ENCODE measurements around the gene TMEM129.

Gene TMEM129

GRCh38 chr4:1756893-1757779, 36.0 kb upstream of the TMEM129 start:
- H3K27me3 ChIP-seq (ENCODE audit: insufficient read depth, low read length), result no peaks in the 10 kb centered on the region
- WGBS, result 87% methylated on average over 19 of the region's 20 CpGs
- no peaks in the 10 kb centered on the region for H3K9me3 ChIP-seq (ENCODE audit: insufficient read depth, low read depth, low read length)
- H3K36me3 ChIP-seq (ENCODE audit: insufficient read depth, low read length), result no peaks in the 10 kb centered on the region
- no peak overlapping the region for H3K27ac ChIP-seq (ENCODE audit: low read depth, low read length)
- no peak overlapping the region for H3K9ac ChIP-seq (ENCODE audit: low read depth, low read length)
- H3K4me3 ChIP-seq (ENCODE audit: low read length), result no peak overlapping the region
- peaks cover 3% of the 10 kb centered on the region; the same call in 1 of the 2 replicates for H3K4me1 ChIP-seq (ENCODE audit: insufficient read depth, low read length)

GRCh38 chr4:1756079-1756478, 35.0 kb upstream of the TMEM129 start:
- WGBS, result 86% methylated on average over 18 of the region's 18 CpGs
- Histone ChIP-seq H3K4me1 (ENCODE audit: insufficient read depth, low read length) (peaks cover 4% of the 10 kb centered on the region; the same call in 1 of the 2 replicates), H3K9ac (ENCODE audit: low read depth, low read length) (no peak overlapping the region), H3K9me3 (ENCODE audit: insufficient read depth, low read depth, low read length) (no peaks in the 10 kb centered on the region), H3K27me3 (ENCODE audit: insufficient read depth, low read length) (no peaks in the 10 kb centered on the region), H3K27ac (ENCODE audit: low read depth, low read length) (no peak overlapping the region), H3K36me3 (ENCODE audit: insufficient read depth, low read length) (no peaks in the 10 kb centered on the region), H3K4me3 (ENCODE audit: low read length) (no peak overlapping the region)

- no peak overlapping the region for H3K27ac ChIP-seq (ENCODE audit: low read depth, low read length)
- H3K36me3 ChIP-seq (ENCODE audit: insufficient read depth, low read length), result no peaks in the 10 kb centered on the region
- H3K4me3 ChIP-seq (ENCODE audit: low read length), result no peak overlapping the region
- H3K27me3 ChIP-seq (ENCODE audit: insufficient read depth, low read length), result no peaks in the 10 kb centered on the region
- H3K9me3 ChIP-seq (ENCODE audit: insufficient read depth, low read depth, low read length), result no peaks in the 10 kb centered on the region
- H3K4me1 ChIP-seq (ENCODE audit: insufficient read depth, low read length), result peaks cover 4% of the 10 kb centered on the region; the same call in 1 of the 2 replicates
- WGBS, result 93% methylated on average over 17 of the region's 17 CpGs
- no peak overlapping the region for H3K9ac ChIP-seq (ENCODE audit: low read depth, low read length)
These were observed 34.2 kb upstream of the TMEM129 start for GRCh38 chr4:1755297-1755696.

GRCh38 chr4:1754336-1754735, 33.2 kb upstream of the TMEM129 start:
- peaks cover 4% of the 10 kb centered on the region; the same call in 1 of the 2 replicates for H3K4me1 ChIP-seq (ENCODE audit: insufficient read depth, low read length)
- H3K4me3 ChIP-seq (ENCODE audit: low read length), result no peak overlapping the region
- no peaks in the 10 kb centered on the region for H3K36me3 ChIP-seq (ENCODE audit: insufficient read depth, low read length)
- H3K27ac ChIP-seq (ENCODE audit: low read depth, low read length), result no peak overlapping the region
- WGBS, result 82% methylated on average over 5 of the region's 5 CpGs
- no peaks in the 10 kb centered on the region for H3K9me3 ChIP-seq (ENCODE audit: insufficient read depth, low read depth, low read length)
- H3K9ac ChIP-seq (ENCODE audit: low read depth, low read length), result no peak overlapping the region
- no peaks in the 10 kb centered on the region for H3K27me3 ChIP-seq (ENCODE audit: insufficient read depth, low read length)

DNA sequence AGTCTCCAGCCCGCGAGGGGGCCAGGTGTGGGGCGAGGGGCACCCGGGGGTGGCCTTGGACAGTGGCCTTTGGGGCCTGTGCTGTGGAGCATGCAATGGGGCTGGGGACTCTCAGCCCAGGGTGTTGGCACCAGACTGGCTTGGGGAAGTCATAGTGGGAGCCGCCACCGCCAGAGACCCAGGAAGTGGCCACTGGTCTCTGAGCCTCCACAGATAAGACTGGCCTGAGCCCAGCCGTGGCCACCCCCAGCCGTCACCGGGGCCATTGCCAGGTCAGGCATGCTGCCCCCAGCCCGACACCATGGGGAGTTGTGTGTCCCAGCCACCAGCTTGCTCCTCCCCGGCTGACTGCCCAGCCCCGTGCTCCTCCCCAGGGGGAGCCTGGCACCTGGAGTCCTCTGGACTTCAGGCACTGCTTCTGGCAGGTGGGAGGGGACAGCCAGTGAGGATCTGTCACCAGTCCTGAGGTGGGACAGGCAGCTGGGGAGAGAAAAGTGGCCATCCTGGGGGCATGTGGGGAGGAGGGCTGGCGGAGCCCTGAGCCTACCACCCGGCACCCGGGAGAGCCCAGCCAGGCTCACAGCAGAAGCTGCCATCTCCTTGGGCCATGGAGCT, 32.7 kb upstream of the TMEM129 start:
- Histone ChIP-seq H3K9me3 (ENCODE audit: insufficient read depth, low read depth, low read length) (no peaks in the 10 kb centered on the region), H3K27ac (ENCODE audit: low read depth, low read length) (no peak overlapping the region), H3K4me1 (ENCODE audit: insufficient read depth, low read length) (peaks cover 4% of the 10 kb centered on the region; the same call in 1 of the 2 replicates), H3K4me3 (ENCODE audit: low read length) (no peak overlapping the region), H3K9ac (ENCODE audit: low read depth, low read length) (no peak overlapping the region), H3K27me3 (ENCODE audit: insufficient read depth, low read length) (no peaks in the 10 kb centered on the region), H3K36me3 (ENCODE audit: insufficient read depth, low read length) (no peaks in the 10 kb centered on the region)
- WGBS, result 92% methylated on average over 15 of the region's 15 CpGs

- H3K4me3 ChIP-seq (ENCODE audit: low read length), result no peak overlapping the region
- H3K27me3 ChIP-seq (ENCODE audit: insufficient read depth, low read length), result peaks cover under 1% of the 10 kb centered on the region; the same call in 1 of the 2 replicates
- no peak overlapping the region for H3K9ac ChIP-seq (ENCODE audit: low read depth, low read length)
- H3K36me3 ChIP-seq (ENCODE audit: insufficient read depth, low read length), result no peaks in the 10 kb centered on the region
- no peak overlapping the region for H3K27ac ChIP-seq (ENCODE audit: low read depth, low read length)
- H3K4me1 ChIP-seq (ENCODE audit: insufficient read depth, low read length), result peaks cover 4% of the 10 kb centered on the region; the same call in 1 of the 2 replicates
- H3K9me3 ChIP-seq (ENCODE audit: insufficient read depth, low read depth, low read length), result no peaks in the 10 kb centered on the region
- WGBS, result 82% methylated on average over 10 of the region's 10 CpGs
These were observed 32.2 kb upstream of the TMEM129 start for GRCh38 chr4:1753294-1753696.

- Histone ChIP-seq H3K4me3 (ENCODE audit: low read length) (no peak overlapping the region), H3K9me3 (ENCODE audit: insufficient read depth, low read depth, low read length) (no peaks in the 10 kb centered on the region), H3K27ac (ENCODE audit: low read depth, low read length) (no peak overlapping the region), H3K4me1 (ENCODE audit: insufficient read depth, low read length) (peaks cover 4% of the 10 kb centered on the region; the same call in 1 of the 2 replicates), H3K9ac (ENCODE audit: low read depth, low read length) (no peak overlapping the region), H3K36me3 (ENCODE audit: insufficient read depth, low read length) (no peaks in the 10 kb centered on the region), H3K27me3 (ENCODE audit: insufficient read depth, low read length) (peaks cover 5% of the 10 kb centered on the region; the same call in 1 of the 2 replicates)
- WGBS, result 71% methylated on average over 35 of the region's 35 CpGs
These were observed 31.3 kb upstream of the TMEM129 start for GRCh38 chr4:1752284-1753041.

DNA sequence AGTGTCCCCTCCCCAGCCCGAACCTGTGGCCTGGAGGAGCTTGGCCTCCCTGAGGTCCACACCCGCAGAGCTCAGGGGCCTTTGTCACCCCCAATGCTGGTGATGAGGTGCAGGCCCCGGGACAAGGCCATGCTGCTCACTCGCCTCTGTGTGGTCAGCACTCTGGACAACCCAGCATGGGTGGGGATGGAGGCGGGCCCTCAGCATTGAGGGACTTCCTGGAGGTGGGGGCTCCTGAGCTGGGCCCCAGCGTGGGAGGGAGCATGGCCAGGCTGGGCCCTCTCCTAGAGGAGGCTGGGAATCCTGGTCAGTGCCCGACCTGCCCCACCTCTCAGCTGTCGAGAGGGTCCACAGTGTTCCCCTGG, 30.8 kb upstream of the TMEM129 start:
- no peak overlapping the region for H3K4me3 ChIP-seq (ENCODE audit: low read length)
- no peak overlapping the region for H3K27ac ChIP-seq (ENCODE audit: low read depth, low read length)
- WGBS, result 77% methylated on average over 8 of the region's 8 CpGs
- H3K4me1 ChIP-seq (ENCODE audit: insufficient read depth, low read length), result peaks cover 4% of the 10 kb centered on the region; the same call in 1 of the 2 replicates
- H3K27me3 ChIP-seq (ENCODE audit: insufficient read depth, low read length), result peaks cover 5% of the 10 kb centered on the region; the same call in 1 of the 2 replicates
- no peak overlapping the region for H3K9ac ChIP-seq (ENCODE audit: low read depth, low read length)
- no peaks in the 10 kb centered on the region for H3K9me3 ChIP-seq (ENCODE audit: insufficient read depth, low read depth, low read length)
- H3K36me3 ChIP-seq (ENCODE audit: insufficient read depth, low read length), result no peaks in the 10 kb centered on the region

DNA sequence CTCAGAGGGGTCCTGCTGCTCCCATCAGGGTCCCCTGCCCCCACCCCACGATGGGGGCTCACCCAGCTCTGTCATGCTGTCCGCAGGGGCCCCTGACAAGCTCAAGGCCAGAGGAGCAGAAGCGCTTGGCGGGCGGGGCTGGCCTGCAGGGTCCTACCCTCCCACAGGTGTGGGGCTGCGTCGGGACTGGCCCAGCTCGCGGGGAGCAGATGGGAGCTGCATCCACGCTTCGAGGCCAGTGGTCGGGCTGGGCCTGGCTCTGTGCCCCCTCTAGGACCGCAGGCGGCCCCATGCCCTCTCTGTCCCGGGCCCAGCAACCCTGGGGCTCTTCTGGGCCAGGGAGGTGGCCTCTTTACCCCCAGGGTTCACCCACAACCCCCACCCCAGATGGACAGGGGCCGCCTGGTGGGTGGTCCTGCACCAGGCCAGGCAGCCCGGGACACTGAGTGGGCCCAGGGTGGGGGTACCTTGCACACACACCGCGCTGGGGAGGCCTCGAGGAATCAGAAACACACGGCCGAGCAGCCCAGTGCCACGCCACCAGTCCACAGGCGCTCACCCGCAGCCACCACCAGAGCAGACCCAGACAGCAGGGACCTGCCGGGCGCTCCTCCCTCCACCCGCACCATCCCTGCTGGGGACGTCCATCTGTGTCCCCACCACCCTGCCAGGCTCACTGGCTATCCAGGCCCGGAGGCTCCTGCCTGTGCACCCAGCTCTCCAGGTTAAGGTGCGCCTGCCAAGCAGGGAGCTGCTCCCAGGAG, 30.2 kb upstream of the TMEM129 start:
- H3K36me3 ChIP-seq (ENCODE audit: insufficient read depth, low read length), result no peaks in the 10 kb centered on the region
- peaks cover 5% of the 10 kb centered on the region; the same call in 1 of the 2 replicates for H3K27me3 ChIP-seq (ENCODE audit: insufficient read depth, low read length)
- WGBS, result 87% methylated on average over 31 of the region's 31 CpGs
- no peak overlapping the region for H3K4me3 ChIP-seq (ENCODE audit: low read length)
- peaks cover 4% of the 10 kb centered on the region; the same call in 1 of the 2 replicates for H3K4me1 ChIP-seq (ENCODE audit: insufficient read depth, low read length)
- no peak overlapping the region for H3K9ac ChIP-seq (ENCODE audit: low read depth, low read length)
- no peaks in the 10 kb centered on the region for H3K9me3 ChIP-seq (ENCODE audit: insufficient read depth, low read depth, low read length)
- H3K27ac ChIP-seq (ENCODE audit: low read depth, low read length), result no peak overlapping the region

DNA sequence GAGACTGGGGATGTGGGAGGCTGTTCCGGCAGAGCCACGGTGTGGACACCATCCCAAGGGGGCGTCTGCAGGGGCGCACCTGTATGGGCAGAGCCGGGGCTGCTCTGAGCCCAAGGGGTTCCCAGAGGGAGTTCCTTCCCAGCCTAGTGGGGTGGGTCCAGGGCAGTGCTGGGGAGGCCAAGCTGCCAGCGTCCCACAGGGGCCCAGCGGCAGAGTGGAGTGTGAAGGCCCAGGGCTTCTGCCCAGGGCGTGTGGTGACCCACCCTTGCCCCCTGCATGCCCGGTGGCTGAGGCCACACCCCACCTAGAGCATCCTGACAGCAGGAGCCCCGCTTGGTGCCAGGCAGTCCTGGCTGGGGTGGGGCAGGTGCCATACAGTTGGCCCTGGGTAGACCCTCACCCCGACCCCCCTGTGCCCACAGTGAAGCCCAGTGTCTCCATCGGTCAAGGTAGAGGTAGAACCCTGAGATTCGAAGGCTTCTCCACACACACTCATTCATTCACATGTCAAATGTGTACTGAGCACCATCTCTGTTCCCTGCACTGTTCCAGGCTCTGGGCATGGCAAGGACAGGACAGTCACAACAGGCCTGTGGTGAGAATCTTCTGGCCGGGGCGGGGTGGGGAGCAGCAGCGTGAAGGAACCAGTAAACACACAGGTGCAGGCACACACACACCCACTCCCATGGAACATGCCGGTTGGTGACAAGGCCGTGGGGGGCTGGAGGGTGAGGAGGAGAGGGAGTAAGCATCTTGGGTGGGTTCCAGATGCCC, 29.4 kb upstream of the TMEM129 start:
- H3K27ac ChIP-seq (ENCODE audit: low read depth, low read length), result no peak overlapping the region
- no peak overlapping the region for H3K9ac ChIP-seq (ENCODE audit: low read depth, low read length)
- no peaks in the 10 kb centered on the region for H3K9me3 ChIP-seq (ENCODE audit: insufficient read depth, low read depth, low read length)
- H3K27me3 ChIP-seq (ENCODE audit: insufficient read depth, low read length), result peaks cover 5% of the 10 kb centered on the region; the same call in 1 of the 2 replicates
- H3K36me3 ChIP-seq (ENCODE audit: insufficient read depth, low read length), result no peaks in the 10 kb centered on the region
- H3K4me3 ChIP-seq (ENCODE audit: low read length), result no peak overlapping the region
- peaks cover 4% of the 10 kb centered on the region; the same call in 1 of the 2 replicates for H3K4me1 ChIP-seq (ENCODE audit: insufficient read depth, low read length)
- 93% methylated on average over 17 of the region's 18 CpGs for WGBS
